NCI-H1092 treated with DMSO at 0.1 percent for 48 hours (cell line): ENCODE data around the gene HTT.
A peak's percentile ranks its signal among the peaks of the same experiment; 100 is the strongest.

Experiments used
- DNase-seq: peaks from one replicate; lab custom pipeline; 2025; lab: John Stamatoyannopoulos, UW

Gene HTT

GRCh38 chr4:3291969-3292570, 217.6 kb downstream of the HTT start:
- DNase-seq = peak; percentile 50

GRCh38 chr4:3292571-3293400, 218.3 kb downstream of the HTT start, which contains the start of gene RGS12:
TSS of gene RGS12 (plus strand) at chr4:3293021. CDS start at chr4:3316171, 23,150 bp downstream.
- peak; percentile 83 for DNase-seq
